HS-27A (cell line): Measurements from ENCODE around the gene ZNF414.

Source experiments
- DNase-seq: peaks from one replicate; pipeline ENCODE4 v3.0.0-alpha.2; 2012; ENCODE audit warnings: low read depth, missing footprints

Gene ZNF414

GRCh38 chr19:8463365-8463764 is 50.6 kb downstream of the ZNF414 start:
- no peak for DNase-seq

- DNase-seq: no peak
Measured at GRCh38 chr19:8462571-8462970, 51.4 kb downstream of the ZNF414 start.

GRCh38 chr19:8461891-8462290 is 52.1 kb downstream of the ZNF414 start:
- DNase-seq: no peak

GRCh38 chr19:8461376-8461775 is 52.6 kb downstream of the ZNF414 start:
- DNase-seq: no peak

DNA sequence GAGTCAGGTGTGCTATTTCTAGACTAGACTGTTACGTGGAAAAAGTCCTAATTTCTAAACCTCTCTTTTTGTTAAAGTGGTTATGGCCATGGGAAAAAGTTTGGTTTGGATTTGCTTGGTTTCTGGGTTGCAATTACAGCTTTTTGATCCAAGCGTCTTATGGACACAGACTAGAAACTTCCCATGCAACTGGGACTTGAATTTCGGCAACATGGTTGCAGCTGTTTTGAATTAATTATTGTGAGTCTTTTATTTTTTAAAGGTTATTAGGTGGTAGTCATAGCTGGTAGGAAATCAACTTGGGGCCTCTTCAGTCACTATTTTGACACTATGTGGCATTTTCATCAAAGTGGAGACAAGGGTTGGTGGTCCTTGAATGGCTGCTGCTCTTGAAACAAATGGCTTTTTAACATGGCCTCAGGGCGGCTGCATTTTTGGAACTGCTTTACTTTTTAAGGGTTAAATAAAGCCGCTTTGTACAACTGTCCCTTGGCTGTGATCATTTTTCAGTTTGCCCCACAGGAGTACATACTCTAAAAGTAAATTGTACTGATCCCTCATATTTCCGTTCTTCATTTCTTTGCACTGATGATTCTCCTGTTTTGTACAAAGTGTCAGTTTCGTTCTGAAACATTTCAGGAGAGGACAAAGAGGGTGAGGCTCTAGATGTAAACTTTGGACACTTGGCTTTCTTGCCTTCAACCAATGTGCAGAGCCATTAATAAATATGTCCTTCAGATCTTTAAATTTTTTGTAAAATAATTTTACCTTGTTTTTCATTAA is 53.3 kb downstream of the ZNF414 start:
- no peak for DNase-seq
